Panc1 (cell line): ENCODE results near the gene AHI1. TPM values are rescaled to one million over a fixed set of nuclear protein-coding genes. Genes with fewer than 3 reads are reported as not detected.

ENCODE experiments used
- ATAC-seq: fragments of 200-7000 bp; cut with Tn5 transposase; 2 replicates; pipeline ENCODE4 v1.9.1; 2020; ENCODE audit warnings: mild to moderate bottlenecking, moderate library complexity
- BruUV-seq: library from RNA; stranded (reverse); fragments of 400-500 nt; replicated peaks from 2 replicates; lab custom pipeline; 2021; lab: Mats Ljungman, UMichigan
- CTCF ChIA-PET: fragments of 300-600 bp; sonication (Branson Sonifier 250); formaldehyde crosslinking; loops from one replicate; lab custom pipeline; 2022; ENCODE audit warnings: antibody characterized with exemption; lab: Charles Lee
- POLR2A ChIA-PET: fragments of 300-600 bp; sonication (Branson Sonifier 250); formaldehyde crosslinking; loops from one replicate; lab custom pipeline; 2022; ENCODE audit warnings: antibody characterized with exemption; lab: Charles Lee
- DNase-seq: peaks from one replicate; pipeline ENCODE4 v3.0.0-alpha.2; 2010; ENCODE audit warnings: low read depth, low spot score
- H3K27ac ChIP-seq: 2 replicates; pipeline ENCODE4 v1.5.1; 2011; ENCODE audit warnings: mild to moderate bottlenecking, low read length, inconsistent platforms
- H3K27me3 ChIP-seq: fragments of 200-500 bp; sonication (Bioruptor generic); 2 replicates; pipeline ENCODE4 v1.6.0; 2014; ENCODE audit warnings: low read length, inconsistent platforms; ENCODE audit not compliant: control insufficient read depth, insufficient read depth
- H3K36me3 ChIP-seq: fragments of 200-500 bp; sonication (Bioruptor generic); 2 replicates; pipeline ENCODE4 v1.5.1; 2014; ENCODE audit warnings: inconsistent platforms, mild to moderate bottlenecking, low read length, moderate library complexity; ENCODE audit not compliant: control insufficient read depth, insufficient read depth
- H3K4me1 ChIP-seq: 2 replicates; pipeline ENCODE4 v1.5.1; 2011; ENCODE audit warnings: inconsistent platforms, mild to moderate bottlenecking, low read length, moderate library complexity; ENCODE audit not compliant: control insufficient read depth, insufficient read depth
- H3K4me3 ChIP-seq, 2 experiments: 2 replicates each; pipeline ENCODE4 v1.5.1; 2011 to 2012; ENCODE audit warnings: low read depth in 2 of 2, low read length in 2 of 2, mild to moderate bottlenecking in 2 of 2, inconsistent platforms in 1 of 2, moderate library complexity in 1 of 2
- H3K9me3 ChIP-seq: fragments of 200-500 bp; sonication (Bioruptor generic); 2 replicates; pipeline ENCODE4 v1.5.1; 2014; ENCODE audit warnings: low read depth, mild to moderate bottlenecking, inconsistent platforms, low read length, moderate library complexity; ENCODE audit not compliant: control insufficient read depth, insufficient read depth
- POLR2AphosphoS5 ChIP-seq: IDR thresholded peaks from 2 replicates; pipeline ENCODE4 v1.6.1; 2012; ENCODE audit warnings: mild to moderate bottlenecking, low read depth, low read length, moderate library complexity
- SIN3A ChIP-seq: IDR thresholded peaks from 2 replicates; pipeline ENCODE4 v1.6.1; 2012; ENCODE audit warnings: low read depth, mild to moderate bottlenecking, low read length, moderate library complexity, borderline replicate concordance; ENCODE audit not compliant: insufficient read depth
- TCF7L2 ChIP-seq: IDR thresholded peaks from 2 replicates; pipeline ENCODE4 v1.6.1; 2011; ENCODE audit warnings: mild to moderate bottlenecking, low read depth, low read length, inconsistent platforms
- in situ Hi-C: cut with HindIII; loops from 2 replicates; pipeline ENCODE4 v1.10.0; 2016; ENCODE audit warnings: low sequenced_read_pairs, low pct_unique_long_range_greater_than_20kb
- intact Hi-C: fragments of 100-400 bp; cut with micrococcal nuclease; formaldehyde crosslinking; loops from one replicate; pipeline ENCODE4 v1.10.0; 2022; ENCODE audit not compliant: unreplicated experiment
- total RNA-seq: library from RNA; stranded (reverse); gene quantifications from one replicate; pipeline ENCODE4 v1.2.1, GENCODE V29; 2021; ENCODE audit not compliant: unreplicated experiment
- TF ChIP-seq, protein P1 (sequence below): fragments of 450-650 bp; IDR thresholded peaks from 2 replicates; pipeline ENCODE4 v1.5.1; 2017; ENCODE audit warnings: mild to moderate bottlenecking
- TF ChIP-seq, protein P2 (sequence below), 2 experiments: IDR thresholded peaks; 2 replicates each; pipeline ENCODE4 v1.6.1; 2011 to 2012; ENCODE audit warnings: low read depth in 2 of 2, control low read depth in 1 of 2, low read length in 1 of 2, mild to moderate bottlenecking in 1 of 2, moderate library complexity in 1 of 2; ENCODE audit not compliant: insufficient read depth in 1 of 2

Gene AHI1
- total RNA-seq, 1 experiment from 2014 or later = 22.3 TPM

DNA sequence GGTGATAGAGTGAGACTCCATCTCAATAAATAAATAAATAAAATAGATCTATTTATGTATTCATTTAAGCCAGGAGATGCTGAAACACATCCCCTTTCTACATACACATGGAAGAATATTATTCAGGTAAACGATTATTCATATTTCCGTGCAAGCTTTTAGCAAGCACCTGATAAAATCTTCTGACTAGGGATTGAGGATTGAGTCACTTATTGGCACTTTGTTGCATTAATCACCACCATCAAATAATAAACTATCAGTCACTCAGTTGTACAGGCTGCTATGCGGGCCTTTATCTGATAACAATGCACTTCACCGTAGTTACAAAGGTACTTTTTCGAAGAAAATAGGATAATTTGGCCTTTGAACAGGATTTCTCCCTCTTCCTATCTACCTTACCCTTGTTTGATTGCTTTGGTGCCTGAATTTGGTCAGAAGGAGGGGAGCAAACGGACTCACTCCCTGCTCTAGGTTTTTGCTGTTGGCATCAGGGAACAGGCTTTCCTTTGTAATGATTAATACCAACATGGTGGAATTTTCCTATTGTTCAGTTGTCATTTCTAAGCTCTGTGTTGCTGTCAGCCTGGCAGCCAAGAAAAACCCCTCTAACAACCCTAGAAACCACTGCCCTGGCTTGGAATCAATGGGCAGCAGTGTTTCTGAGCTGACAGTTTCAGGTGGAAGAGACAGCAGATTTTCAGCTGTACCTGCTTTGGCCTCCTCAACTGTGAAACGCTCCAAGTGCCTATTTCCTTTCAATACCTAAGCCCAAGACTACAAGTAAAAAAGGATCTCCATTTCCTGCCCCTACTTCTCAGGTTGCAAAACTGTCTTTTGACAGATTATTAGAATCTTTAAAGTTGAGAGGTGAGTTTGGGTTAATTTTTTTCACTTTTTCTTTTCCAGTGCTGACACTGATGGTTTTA, 253.4 kb downstream of the AHI1 start:
- in situ Hi-C loops = no loop called here
- DNase-seq (no peak), ATAC-seq (no peak)
- intact Hi-C loops = no loop called here
- ChIA-PET POLR2A (interaction anchor here (0.6 kb wide), 1 partner anchor 285 kb away, joined by 3 read pairs; no protein-coding TSS in a partner anchor), CTCF (no interaction called here)
- H3K27ac ChIP-seq = no peak overlapping the region
- no peaks in the 10 kb centered on the region; the same call in 1 of the 2 replicates for H3K27me3 ChIP-seq
- TF ChIP-seq TCF7L2 (no peak), POLR2AphosphoS5 (no peak), SIN3A (no peak)
- TF ChIP-seq, protein P1, sequence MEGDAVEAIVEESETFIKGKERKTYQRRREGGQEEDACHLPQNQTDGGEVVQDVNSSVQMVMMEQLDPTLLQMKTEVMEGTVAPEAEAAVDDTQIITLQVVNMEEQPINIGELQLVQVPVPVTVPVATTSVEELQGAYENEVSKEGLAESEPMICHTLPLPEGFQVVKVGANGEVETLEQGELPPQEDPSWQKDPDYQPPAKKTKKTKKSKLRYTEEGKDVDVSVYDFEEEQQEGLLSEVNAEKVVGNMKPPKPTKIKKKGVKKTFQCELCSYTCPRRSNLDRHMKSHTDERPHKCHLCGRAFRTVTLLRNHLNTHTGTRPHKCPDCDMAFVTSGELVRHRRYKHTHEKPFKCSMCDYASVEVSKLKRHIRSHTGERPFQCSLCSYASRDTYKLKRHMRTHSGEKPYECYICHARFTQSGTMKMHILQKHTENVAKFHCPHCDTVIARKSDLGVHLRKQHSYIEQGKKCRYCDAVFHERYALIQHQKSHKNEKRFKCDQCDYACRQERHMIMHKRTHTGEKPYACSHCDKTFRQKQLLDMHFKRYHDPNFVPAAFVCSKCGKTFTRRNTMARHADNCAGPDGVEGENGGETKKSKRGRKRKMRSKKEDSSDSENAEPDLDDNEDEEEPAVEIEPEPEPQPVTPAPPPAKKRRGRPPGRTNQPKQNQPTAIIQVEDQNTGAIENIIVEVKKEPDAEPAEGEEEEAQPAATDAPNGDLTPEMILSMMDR = no peak
- TF ChIP-seq, protein P2, sequence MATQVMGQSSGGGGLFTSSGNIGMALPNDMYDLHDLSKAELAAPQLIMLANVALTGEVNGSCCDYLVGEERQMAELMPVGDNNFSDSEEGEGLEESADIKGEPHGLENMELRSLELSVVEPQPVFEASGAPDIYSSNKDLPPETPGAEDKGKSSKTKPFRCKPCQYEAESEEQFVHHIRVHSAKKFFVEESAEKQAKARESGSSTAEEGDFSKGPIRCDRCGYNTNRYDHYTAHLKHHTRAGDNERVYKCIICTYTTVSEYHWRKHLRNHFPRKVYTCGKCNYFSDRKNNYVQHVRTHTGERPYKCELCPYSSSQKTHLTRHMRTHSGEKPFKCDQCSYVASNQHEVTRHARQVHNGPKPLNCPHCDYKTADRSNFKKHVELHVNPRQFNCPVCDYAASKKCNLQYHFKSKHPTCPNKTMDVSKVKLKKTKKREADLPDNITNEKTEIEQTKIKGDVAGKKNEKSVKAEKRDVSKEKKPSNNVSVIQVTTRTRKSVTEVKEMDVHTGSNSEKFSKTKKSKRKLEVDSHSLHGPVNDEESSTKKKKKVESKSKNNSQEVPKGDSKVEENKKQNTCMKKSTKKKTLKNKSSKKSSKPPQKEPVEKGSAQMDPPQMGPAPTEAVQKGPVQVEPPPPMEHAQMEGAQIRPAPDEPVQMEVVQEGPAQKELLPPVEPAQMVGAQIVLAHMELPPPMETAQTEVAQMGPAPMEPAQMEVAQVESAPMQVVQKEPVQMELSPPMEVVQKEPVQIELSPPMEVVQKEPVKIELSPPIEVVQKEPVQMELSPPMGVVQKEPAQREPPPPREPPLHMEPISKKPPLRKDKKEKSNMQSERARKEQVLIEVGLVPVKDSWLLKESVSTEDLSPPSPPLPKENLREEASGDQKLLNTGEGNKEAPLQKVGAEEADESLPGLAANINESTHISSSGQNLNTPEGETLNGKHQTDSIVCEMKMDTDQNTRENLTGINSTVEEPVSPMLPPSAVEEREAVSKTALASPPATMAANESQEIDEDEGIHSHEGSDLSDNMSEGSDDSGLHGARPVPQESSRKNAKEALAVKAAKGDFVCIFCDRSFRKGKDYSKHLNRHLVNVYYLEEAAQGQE (IDR thresholded peaks at IDR 0.05; ENCODE audit: insufficient read depth in 1 of 2, low read depth in 2 of 2, low read length in 1 of 2) = no peak
- H3K4me3 ChIP-seq = no peak overlapping the region
- H3K36me3 ChIP-seq = no peaks in the 10 kb centered on the region
- no peaks in the 10 kb centered on the region for H3K9me3 ChIP-seq
- BruUV-seq = no TSS peak
- no peaks in the 10 kb centered on the region for H3K4me1 ChIP-seq

DNA sequence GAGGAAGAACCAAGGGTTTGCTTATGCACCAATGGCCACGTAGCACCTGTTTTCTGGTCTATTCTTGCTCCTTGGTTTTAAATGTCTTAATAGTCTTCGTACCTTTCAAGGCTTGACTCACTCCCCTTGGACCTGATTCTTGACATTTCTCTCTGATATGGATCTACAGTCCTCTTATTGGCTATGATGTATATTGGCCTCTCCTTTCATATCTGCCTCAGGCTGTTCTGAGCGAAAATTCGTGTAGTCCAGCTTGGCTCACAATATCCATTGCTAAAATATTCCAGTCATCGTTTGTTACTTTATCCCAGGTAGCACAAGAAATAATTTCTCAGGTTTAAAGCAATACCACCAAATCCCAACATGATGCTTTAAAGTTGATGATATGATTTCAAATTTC, 256.8 kb downstream of the AHI1 start:
- intact Hi-C loops = no loop called here
- H3K27ac ChIP-seq = no peak overlapping the region

More for the DNA sequence above, 256.8 kb downstream of the AHI1 start:
- Histone ChIP-seq H3K36me3 (no peaks in the 10 kb centered on the region), H3K4me3 (no peak overlapping the region), H3K9me3 (no peaks in the 10 kb centered on the region), H3K4me1 (no peaks in the 10 kb centered on the region), H3K27me3 (no peaks in the 10 kb centered on the region; the same call in 1 of the 2 replicates)
- no peak for DNase-seq
- ChIA-PET CTCF (interaction anchor here (0.5 kb wide), 1 partner anchor 8 kb away, joined by 6 read pairs; no protein-coding TSS in a partner anchor), POLR2A (no interaction called here)
- TF ChIP-seq POLR2AphosphoS5 = no peak
- TF ChIP-seq, protein P1 = no peak
- TF ChIP-seq, protein P2 (IDR thresholded peaks at IDR 0.05; ENCODE audit: insufficient read depth in 1 of 2, low read depth in 2 of 2, low read length in 1 of 2) = no peak
- TF ChIP-seq TCF7L2 = no peak
- TF ChIP-seq SIN3A = no peak
- ATAC-seq = no peak
- in situ Hi-C loops = no loop called here
- no TSS peak for BruUV-seq
